ENCODE measurements around the gene RAB20. TPM values are rescaled to one million over a fixed set of nuclear protein-coding genes. Genes with fewer than 3 reads are reported as not detected.

RAB20 gene
- total RNA-seq, 1 experiment from 2014 or later = 1.7 TPM

DNA sequence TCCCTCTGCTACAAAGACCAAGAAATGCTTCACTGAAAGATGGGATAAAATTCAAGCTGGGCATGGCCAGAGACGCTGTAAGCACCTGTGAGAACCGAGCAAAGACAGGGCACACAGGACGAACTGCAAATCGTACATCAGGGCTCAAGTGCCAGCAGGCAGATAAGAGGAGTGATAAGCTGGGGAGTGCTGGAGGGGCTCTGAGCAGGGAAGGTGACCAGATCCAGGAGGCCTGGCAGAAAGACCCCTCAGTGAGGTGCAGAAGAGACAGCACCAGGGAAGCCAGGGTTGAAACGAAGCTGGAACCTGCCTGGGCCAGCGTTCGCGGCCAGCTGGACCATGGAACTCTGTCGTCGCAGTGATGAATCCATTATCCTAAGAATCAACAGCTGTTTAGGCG lies 10.2 kb downstream of the RAB20 start:
- ChIA-PET POLR2A (interaction anchor here (0.7 kb wide), 1 partner anchor 220 kb away, joined by 3 read pairs; no protein-coding TSS in a partner anchor), CTCF (interaction anchor here (0.9 kb wide), 1 partner anchor 96 kb away, joined by 5 read pairs; no protein-coding TSS in a partner anchor)
- TF ChIP-seq, protein P1, sequence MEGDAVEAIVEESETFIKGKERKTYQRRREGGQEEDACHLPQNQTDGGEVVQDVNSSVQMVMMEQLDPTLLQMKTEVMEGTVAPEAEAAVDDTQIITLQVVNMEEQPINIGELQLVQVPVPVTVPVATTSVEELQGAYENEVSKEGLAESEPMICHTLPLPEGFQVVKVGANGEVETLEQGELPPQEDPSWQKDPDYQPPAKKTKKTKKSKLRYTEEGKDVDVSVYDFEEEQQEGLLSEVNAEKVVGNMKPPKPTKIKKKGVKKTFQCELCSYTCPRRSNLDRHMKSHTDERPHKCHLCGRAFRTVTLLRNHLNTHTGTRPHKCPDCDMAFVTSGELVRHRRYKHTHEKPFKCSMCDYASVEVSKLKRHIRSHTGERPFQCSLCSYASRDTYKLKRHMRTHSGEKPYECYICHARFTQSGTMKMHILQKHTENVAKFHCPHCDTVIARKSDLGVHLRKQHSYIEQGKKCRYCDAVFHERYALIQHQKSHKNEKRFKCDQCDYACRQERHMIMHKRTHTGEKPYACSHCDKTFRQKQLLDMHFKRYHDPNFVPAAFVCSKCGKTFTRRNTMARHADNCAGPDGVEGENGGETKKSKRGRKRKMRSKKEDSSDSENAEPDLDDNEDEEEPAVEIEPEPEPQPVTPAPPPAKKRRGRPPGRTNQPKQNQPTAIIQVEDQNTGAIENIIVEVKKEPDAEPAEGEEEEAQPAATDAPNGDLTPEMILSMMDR (IDR thresholded peaks at IDR 0.05; ENCODE audit: unreplicated experiment) = no peak
- DNase-seq (ENCODE audit: unreplicated experiment) = no peak
- Mint-ChIP-seq H3K4me1 (ENCODE audit: insufficient read depth, unreplicated experiment) (peaks cover 8% of the 10 kb centered on the region), H3K9me3 (ENCODE audit: unreplicated experiment) (no peaks in the 10 kb centered on the region), H3K4me3 (ENCODE audit: unreplicated experiment) (no peak overlapping the region), H3K27me3 (ENCODE audit: insufficient read depth, unreplicated experiment) (no peaks in the 10 kb centered on the region), H3K36me3 (ENCODE audit: insufficient read depth, unreplicated experiment) (peaks cover 6% of the 10 kb centered on the region), H3K27ac (ENCODE audit: low read depth, unreplicated experiment) (no peak overlapping the region)
- BruUV-seq (replicated peaks) = no TSS peak
- intact Hi-C loops (cut with micrococcal nuclease) = no loop called here

DNA sequence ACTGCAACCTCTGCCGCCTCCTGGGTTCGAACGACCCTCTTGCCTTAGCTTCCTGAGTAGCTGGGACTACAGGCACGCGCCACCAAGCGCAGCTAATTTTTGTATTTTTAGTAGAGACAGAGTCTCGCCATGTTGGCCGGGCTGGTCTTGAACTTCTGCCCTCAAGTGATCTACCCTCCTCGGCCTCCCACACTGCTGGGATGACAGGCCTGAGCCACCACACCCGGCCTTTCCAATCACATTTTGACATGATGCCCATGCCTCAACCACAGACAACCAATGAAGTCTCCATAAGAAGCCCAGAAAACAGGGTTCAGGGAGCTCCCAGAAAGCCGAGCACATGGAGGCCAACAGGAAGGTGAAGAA lies 11.7 kb downstream of the RAB20 start:
- intact Hi-C loops (cut with micrococcal nuclease) = no loop called here
- no TSS peak for BruUV-seq (replicated peaks)
- Mint-ChIP-seq H3K27ac (ENCODE audit: low read depth, unreplicated experiment) (no peak overlapping the region), H3K4me3 (ENCODE audit: unreplicated experiment) (no peak overlapping the region), H3K4me1 (ENCODE audit: insufficient read depth, unreplicated experiment) (peaks cover 8% of the 10 kb centered on the region), H3K27me3 (ENCODE audit: insufficient read depth, unreplicated experiment) (no peaks in the 10 kb centered on the region), H3K36me3 (ENCODE audit: insufficient read depth, unreplicated experiment) (peaks cover 6% of the 10 kb centered on the region), H3K9me3 (ENCODE audit: unreplicated experiment) (no peaks in the 10 kb centered on the region)
- ChIA-PET CTCF (interaction anchor here (1.1 kb wide), 2 partner anchors 25 to 94 kb away, joined by 5 to 6 read pairs; no protein-coding TSS in a partner anchor), POLR2A (no interaction called here)
- TF ChIP-seq, protein P1 (IDR thresholded peaks at IDR 0.05; ENCODE audit: unreplicated experiment) = no peak
- DNase-seq (ENCODE audit: unreplicated experiment) = no peak

DNA sequence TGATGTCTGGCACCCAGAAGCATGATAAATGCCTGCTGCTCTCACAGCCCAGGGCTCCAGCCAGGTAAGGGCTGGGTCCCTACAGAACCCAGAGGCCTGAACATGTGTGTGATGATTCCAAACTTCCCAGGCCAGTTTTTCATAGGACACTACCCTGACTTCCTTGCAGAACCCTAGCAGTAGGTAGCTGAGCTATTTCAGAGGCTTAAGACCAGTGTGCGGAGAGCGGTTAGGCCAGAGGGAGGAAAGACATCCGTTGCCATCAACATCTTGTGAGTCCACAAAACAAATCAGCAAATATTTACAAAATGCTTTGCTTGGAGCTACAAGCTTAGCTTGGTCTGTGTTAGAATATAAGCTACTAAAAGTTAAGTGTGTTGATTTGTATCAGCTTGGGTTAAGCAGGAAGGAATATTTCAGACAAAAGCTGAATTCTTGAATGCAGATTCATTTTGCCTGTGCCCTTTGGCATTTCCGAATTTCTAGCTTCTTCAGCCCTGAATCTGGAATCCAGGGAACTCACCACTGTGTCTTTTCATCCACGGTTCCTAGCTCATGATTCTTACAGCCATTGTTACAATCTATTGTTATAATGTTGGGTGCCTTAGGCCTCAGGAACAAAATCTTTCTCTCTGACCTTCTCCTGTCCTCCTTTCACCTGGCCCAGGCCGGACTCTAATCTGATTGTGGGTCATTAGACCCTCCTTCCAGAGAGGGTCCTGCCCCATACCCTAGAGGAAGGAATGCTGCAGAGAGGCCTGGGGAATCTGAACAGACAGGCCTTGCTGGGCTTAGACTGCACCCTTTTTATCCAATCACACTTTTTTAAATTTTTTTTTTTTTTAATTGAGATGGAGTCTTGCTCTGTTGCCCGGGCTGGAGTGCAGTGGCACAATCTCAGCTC lies 12.4 kb downstream of the RAB20 start:
- H3K27me3 Mint-ChIP-seq (ENCODE audit: insufficient read depth, unreplicated experiment) = no peaks in the 10 kb centered on the region
- ChIA-PET POLR2A (no interaction called here), CTCF (interaction anchor here (1.0 to 1.1 kb wide), 3 partner anchors 11 to 94 kb away, joined by 3 to 6 read pairs (median 5); no protein-coding TSS in a partner anchor)
- no peak overlapping the region for H3K27ac Mint-ChIP-seq (ENCODE audit: low read depth, unreplicated experiment)
- intact Hi-C loops (cut with micrococcal nuclease) = no loop called here
- TF ChIP-seq, protein P1 (IDR thresholded peaks at IDR 0.05; ENCODE audit: unreplicated experiment) = no peak
- DNase-seq (ENCODE audit: unreplicated experiment) = no peak
- H3K9me3 Mint-ChIP-seq (ENCODE audit: unreplicated experiment) = no peaks in the 10 kb centered on the region
- peaks cover 6% of the 10 kb centered on the region for H3K36me3 Mint-ChIP-seq (ENCODE audit: insufficient read depth, unreplicated experiment)
- H3K4me3 Mint-ChIP-seq (ENCODE audit: unreplicated experiment) = no peak overlapping the region
- no TSS peak for BruUV-seq (replicated peaks)
- H3K4me1 Mint-ChIP-seq (ENCODE audit: insufficient read depth, unreplicated experiment) = peaks cover 8% of the 10 kb centered on the region

DNA sequence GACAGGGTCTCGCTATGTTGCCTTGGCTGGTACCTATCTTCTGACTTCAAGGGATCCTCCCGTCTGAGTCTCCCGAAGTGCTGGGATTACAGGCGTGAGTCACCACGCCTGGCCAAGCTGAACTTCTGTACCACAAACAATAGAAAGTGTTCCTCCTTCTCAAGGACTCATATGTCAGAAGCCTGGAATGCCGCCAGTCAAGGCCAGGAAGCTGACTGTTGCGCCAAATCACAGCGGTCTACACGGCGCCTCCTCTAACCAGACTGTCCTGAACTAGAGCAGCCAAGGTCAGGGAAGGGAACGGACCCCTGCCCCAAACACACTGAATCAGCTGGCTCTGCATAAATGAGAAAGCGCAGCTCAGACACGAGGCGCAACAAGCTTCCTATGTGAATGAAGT lies 14.6 kb downstream of the RAB20 start:
- POLR2A ChIA-PET = interaction anchor here (0.6 to 2.1 kb wide), 7 partner anchors 14 to 168 kb away, joined by 3 to 18 read pairs (median 3); partner anchors contain the start of gene RAB20

More for the DNA sequence above, 14.6 kb downstream of the RAB20 start:
- intact Hi-C loops (cut with micrococcal nuclease) = no loop called here
- CTCF ChIA-PET = interaction anchor here (0.6 to 1.8 kb wide), 2 partner anchors 13 to 271 kb away, joined by 3 to 8 read pairs; no protein-coding TSS in a partner anchor
- BruUV-seq (replicated peaks) = no TSS peak
- no peak overlapping the region for H3K4me3 Mint-ChIP-seq (ENCODE audit: unreplicated experiment)
- H3K36me3 Mint-ChIP-seq (ENCODE audit: insufficient read depth, unreplicated experiment) = peaks cover 6% of the 10 kb centered on the region
- TF ChIP-seq, protein P1 (IDR thresholded peaks at IDR 0.05; ENCODE audit: unreplicated experiment) = no peak
- H3K9me3 Mint-ChIP-seq (ENCODE audit: unreplicated experiment) = no peaks in the 10 kb centered on the region
- peak overlapping the region; percentile 6 for H3K27ac Mint-ChIP-seq (ENCODE audit: low read depth, unreplicated experiment)
- H3K4me1 Mint-ChIP-seq (ENCODE audit: insufficient read depth, unreplicated experiment) = peaks cover 8% of the 10 kb centered on the region
- H3K27me3 Mint-ChIP-seq (ENCODE audit: insufficient read depth, unreplicated experiment) = no peaks in the 10 kb centered on the region
- DNase-seq (ENCODE audit: unreplicated experiment) = peak; percentile 98
